PC-9 (cell line): Measurements from ENCODE around the gene PSMG2.
"Not testable (repeated sequence)": the region's sequence is repeated elsewhere in the genome, so short reads cannot be mapped to it uniquely, and the experiment has no call there.

Experiments
- EZH2 ChIP-seq: fragments of 200-600 bp; sonication (generic); IDR thresholded peaks from 2 replicates; pipeline ENCODE4 v1.8.0; 2017; ENCODE audit warnings: antibody characterized with exemption, low read depth
- TF ChIP-seq, protein P1 (sequence below): fragments of 200-600 bp; sonication (generic); conservative IDR thresholded peaks from 2 replicates; pipeline ENCODE4 v1.6.1; 2017; ENCODE audit warnings: mixed run types, antibody characterized with exemption, mild to moderate bottlenecking, moderate library complexity

- TF ChIP-seq, protein P1, sequence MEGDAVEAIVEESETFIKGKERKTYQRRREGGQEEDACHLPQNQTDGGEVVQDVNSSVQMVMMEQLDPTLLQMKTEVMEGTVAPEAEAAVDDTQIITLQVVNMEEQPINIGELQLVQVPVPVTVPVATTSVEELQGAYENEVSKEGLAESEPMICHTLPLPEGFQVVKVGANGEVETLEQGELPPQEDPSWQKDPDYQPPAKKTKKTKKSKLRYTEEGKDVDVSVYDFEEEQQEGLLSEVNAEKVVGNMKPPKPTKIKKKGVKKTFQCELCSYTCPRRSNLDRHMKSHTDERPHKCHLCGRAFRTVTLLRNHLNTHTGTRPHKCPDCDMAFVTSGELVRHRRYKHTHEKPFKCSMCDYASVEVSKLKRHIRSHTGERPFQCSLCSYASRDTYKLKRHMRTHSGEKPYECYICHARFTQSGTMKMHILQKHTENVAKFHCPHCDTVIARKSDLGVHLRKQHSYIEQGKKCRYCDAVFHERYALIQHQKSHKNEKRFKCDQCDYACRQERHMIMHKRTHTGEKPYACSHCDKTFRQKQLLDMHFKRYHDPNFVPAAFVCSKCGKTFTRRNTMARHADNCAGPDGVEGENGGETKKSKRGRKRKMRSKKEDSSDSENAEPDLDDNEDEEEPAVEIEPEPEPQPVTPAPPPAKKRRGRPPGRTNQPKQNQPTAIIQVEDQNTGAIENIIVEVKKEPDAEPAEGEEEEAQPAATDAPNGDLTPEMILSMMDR = not testable (repeated sequence)
- TF ChIP-seq EZH2 = not testable (repeated sequence)
Measured at GRCh38 chr18:12755606-12756005, 52.8 kb downstream of the PSMG2 start.
